Effector memory CD4-positive, alpha-beta T cell (primary cell): ENCODE results near the gene ACSL5.

ENCODE experiments used
- DNase-seq, 3 donors: peaks; one replicate each; pipeline ENCODE4 v3.0.0-alpha.2; 2020
- H3K27ac ChIP-seq: 2 replicates; pipeline ENCODE4 v1.7.0; 2013; ENCODE audit warnings: mild to moderate bottlenecking, low read length, moderate library complexity; ENCODE audit not compliant: insufficient read depth, poor library complexity, severe bottlenecking
- H3K27me3 ChIP-seq: replicated peaks from 2 replicates; pipeline ENCODE4 v1.7.0; 2013; ENCODE audit warnings: mild to moderate bottlenecking, low read length; ENCODE audit not compliant: insufficient read depth, control insufficient read depth, poor library complexity, severe bottlenecking
- H3K36me3 ChIP-seq: 2 replicates; pipeline ENCODE4 v1.7.0; 2013; ENCODE audit warnings: mild to moderate bottlenecking, low read length, moderate library complexity; ENCODE audit not compliant: control insufficient read depth, insufficient read depth
- H3K4me1 ChIP-seq: 2 replicates; pipeline ENCODE4 v1.7.0; 2013; ENCODE audit warnings: low read length, mild to moderate bottlenecking; ENCODE audit not compliant: control insufficient read depth, insufficient read depth, poor library complexity, severe bottlenecking
- H3K4me3 ChIP-seq: 2 replicates; pipeline ENCODE4 v1.7.0; 2013; ENCODE audit warnings: low read length, low read depth, mild to moderate bottlenecking; ENCODE audit not compliant: insufficient read depth, poor library complexity, severe bottlenecking
- H3K9me3 ChIP-seq: 2 replicates; pipeline ENCODE4 v1.7.0; 2013; ENCODE audit warnings: mild to moderate bottlenecking, low read length, moderate library complexity; ENCODE audit not compliant: control insufficient read depth

ACSL5 gene

DNA sequence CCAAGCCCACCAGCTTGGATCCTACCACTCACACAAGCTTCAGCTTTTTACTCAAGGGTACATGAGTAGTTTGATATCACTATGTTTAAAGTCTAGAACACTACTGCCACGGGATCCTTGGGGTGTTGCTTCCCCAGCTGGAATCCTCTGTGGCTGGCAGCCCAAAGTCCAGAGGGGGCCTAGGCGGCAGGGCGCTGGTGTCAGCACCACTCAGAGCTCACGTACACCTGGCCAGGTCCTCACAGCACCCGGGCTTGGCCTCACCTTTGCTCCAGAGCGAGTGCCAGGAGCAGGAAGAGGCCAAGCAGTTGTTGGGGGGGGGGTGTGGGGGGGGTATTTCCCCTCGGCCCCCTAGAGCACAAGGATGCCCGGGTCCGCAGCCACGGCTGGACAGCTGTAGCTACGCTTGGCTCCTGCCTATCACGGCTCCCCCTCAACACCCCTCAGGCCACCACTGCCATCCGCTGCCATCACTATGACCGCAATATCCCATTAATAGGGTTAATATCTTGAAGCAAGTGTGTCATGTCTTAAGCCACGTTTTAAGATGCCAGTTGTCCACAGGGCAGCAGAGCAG lies 55.8 kb downstream of the ACSL5 start:
- no peak overlapping the region for H3K27ac ChIP-seq
- DNase-seq, result no peak
- H3K36me3 ChIP-seq, result peaks cover 82% of the 10 kb centered on the region
- H3K9me3 ChIP-seq, result no peaks in the 10 kb centered on the region
- no peaks in the 10 kb centered on the region for H3K4me1 ChIP-seq
- no peak overlapping the region for H3K4me3 ChIP-seq
- H3K27me3 ChIP-seq, result no peaks in the 10 kb centered on the region

DNA sequence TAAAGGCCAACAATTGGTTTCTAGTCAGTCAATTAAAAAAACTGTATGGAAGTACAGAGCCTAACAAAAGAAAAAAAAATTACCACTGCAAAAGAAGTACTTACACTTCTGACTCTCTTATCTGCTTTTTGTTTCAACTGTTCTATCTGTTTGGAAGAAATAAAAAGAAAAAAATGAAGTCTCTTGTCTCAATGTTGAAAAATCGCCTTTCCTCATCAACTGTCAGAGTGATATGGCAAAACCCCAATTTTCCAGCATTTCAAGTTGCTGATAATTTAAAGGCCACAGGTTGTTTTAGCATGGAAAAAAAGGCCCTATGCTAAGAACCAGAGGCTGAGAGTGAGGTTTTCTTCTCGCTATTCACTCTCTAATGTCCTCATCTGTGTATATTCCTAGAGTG lies 59.2 kb downstream of the ACSL5 start:
- peaks cover 56% of the 10 kb centered on the region for H3K36me3 ChIP-seq

DNA sequence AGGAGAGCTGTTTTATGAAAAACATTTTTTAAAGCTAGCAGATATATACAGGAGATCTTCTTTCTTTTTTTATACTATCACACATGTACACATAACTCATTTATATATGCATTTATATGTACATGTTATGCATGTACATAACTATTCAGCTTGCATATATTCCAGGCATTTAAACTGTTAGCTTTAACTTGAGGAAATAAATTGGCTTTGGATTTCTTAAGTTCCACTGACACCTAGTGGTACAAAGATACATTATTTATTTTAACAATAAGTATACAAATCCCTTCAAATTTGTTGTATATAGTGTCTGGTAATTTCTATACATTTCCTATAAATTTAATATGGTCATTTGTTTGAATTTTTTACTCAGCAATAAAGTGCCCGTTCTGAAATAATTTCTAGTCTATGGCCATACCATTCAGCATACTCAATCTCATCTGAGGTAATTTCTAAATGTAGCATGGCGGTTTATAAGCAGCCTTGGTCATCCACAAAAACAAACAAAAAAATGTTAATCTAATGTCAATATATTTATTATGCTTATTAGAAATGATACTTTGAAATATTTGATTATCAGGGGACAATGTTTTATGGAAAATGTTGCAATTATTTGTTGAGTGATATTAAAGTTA lies 61.2 kb downstream of the ACSL5 start:
- H3K27ac ChIP-seq, result no peak overlapping the region
- no peak for DNase-seq
- no peaks in the 10 kb centered on the region for H3K9me3 ChIP-seq
- no peaks in the 10 kb centered on the region for H3K4me1 ChIP-seq
- H3K27me3 ChIP-seq, result no peaks in the 10 kb centered on the region
- peaks cover 44% of the 10 kb centered on the region for H3K36me3 ChIP-seq
- H3K4me3 ChIP-seq, result no peak overlapping the region

More for the DNA sequence above, 59.2 kb downstream of the ACSL5 start:
- Histone ChIP-seq H3K4me1 (no peaks in the 10 kb centered on the region), H3K27ac (no peak overlapping the region), H3K27me3 (no peaks in the 10 kb centered on the region), H3K4me3 (no peak overlapping the region), H3K9me3 (no peaks in the 10 kb centered on the region)
- no peak for DNase-seq

DNA sequence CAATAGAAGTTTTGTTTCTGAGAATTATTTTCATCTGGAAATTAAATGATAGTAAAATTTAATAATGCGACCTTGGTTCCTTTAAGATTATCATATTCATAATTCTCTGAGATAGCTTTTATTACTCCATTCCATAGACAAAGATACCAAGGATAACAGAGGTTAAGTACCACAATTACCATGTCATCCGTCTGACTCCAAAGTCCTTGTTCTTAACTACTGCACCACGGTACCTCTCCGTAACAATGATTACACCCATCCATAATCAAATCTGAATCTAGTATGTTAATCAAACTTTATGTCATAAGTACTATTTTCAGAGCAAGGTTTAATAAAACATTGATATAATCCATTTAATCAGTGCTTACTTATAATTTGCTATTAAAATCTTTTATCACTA lies 64.4 kb downstream of the ACSL5 start:
- DNase-seq, result no peak
- no peak overlapping the region for H3K27ac ChIP-seq
- no peaks in the 10 kb centered on the region for H3K9me3 ChIP-seq
- no peak overlapping the region for H3K4me3 ChIP-seq
- no peaks in the 10 kb centered on the region for H3K4me1 ChIP-seq
- H3K27me3 ChIP-seq, result no peaks in the 10 kb centered on the region
- H3K36me3 ChIP-seq, result peaks cover 37% of the 10 kb centered on the region

DNA sequence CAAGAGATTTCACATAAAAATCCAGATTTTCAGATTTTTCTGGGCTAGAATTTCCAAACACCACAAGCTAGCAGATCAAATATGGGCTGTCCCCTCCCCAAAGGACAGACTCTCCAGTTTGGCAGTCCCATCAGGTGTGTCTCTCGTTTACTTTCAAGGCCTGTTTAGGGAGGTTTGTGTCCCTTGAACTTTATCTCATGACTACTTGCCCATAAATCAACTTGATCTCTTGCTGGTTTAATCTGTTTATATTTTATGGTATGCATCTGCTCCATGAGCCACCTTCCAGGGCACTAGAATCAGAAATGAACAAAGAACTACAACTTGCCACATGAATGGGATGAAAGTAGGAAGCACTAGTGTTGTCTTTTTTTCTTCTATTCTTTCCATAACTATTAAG lies 67.6 kb downstream of the ACSL5 start:
- H3K27ac ChIP-seq, result no peak overlapping the region
- H3K27me3 ChIP-seq, result no peaks in the 10 kb centered on the region
- H3K36me3 ChIP-seq, result peaks cover 30% of the 10 kb centered on the region

DNA sequence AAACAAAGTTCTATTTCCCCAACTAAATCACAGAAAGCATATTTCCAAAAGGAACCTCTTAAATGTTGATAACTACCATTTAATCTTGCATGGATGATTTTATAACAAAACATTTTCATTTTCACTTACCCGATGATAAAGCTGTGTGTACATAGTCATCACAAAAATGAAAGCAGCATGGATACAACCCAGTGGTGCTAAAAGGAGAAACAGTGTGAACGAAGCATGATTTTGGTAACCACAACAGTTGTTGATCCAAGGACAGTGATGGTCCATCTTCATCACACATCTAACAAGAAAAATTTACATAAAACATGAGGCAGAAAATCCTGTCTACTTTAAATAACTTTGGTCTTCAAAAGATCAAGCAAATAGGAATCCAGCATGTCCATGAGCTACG lies 68.1 kb downstream of the ACSL5 start:
- no peaks in the 10 kb centered on the region for H3K9me3 ChIP-seq
- H3K27ac ChIP-seq, result no peak overlapping the region
- DNase-seq, result no peak
- no peak overlapping the region for H3K4me3 ChIP-seq
- H3K4me1 ChIP-seq, result peaks cover 10% of the 10 kb centered on the region
- no peaks in the 10 kb centered on the region for H3K27me3 ChIP-seq
- H3K36me3 ChIP-seq, result peaks cover 30% of the 10 kb centered on the region

More for the DNA sequence above, 67.6 kb downstream of the ACSL5 start:
- no peak overlapping the region for H3K4me3 ChIP-seq
- peaks cover 10% of the 10 kb centered on the region for H3K4me1 ChIP-seq
- no peak for DNase-seq
- H3K9me3 ChIP-seq, result no peaks in the 10 kb centered on the region

DNA sequence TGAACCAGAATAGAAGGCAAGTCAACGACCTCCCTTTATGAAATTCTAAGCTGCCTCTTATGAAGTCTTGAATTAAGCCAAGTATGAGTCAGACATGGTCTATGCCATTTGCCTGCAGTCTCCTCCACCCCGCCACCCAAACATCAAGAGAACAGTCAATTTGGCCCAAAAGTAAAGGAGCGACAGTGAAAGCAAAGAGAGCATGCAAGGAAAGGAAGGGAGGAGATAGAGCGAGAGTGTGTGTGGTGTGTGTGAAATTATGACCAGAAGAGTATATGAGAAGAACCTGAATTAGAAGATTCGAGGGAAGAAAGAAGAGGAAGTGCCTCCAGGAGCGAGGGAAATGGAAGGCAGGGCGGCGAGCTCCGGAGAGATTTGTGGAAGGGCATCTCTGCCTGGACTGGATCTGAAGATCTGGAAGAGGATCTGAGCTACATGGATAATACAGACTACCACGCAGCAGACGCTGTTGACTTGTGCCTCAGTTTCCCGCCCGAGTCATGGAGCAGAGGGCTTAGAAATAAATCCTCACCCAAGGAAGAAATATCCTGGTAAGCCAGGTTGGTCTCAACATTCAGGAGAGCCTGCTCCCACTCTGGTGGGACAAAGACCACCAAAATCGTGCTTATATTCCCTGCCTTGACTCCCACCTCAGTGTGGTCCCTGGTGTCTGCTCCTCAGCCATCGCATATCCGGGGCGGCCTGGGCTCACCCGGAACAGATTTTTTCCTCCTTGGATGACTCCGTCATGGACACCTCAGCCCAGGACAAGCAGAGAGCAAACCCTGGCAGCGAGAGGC lies 72.3 kb downstream of the ACSL5 start:
- Histone ChIP-seq H3K9me3 (no peaks in the 10 kb centered on the region), H3K27ac (peak overlapping the region; percentile 91), H3K4me3 (peak overlapping the region; percentile 100), H3K27me3 (no peaks in the 10 kb centered on the region), H3K36me3 (peaks cover 14% of the 10 kb centered on the region), H3K4me1 (peaks cover 15% of the 10 kb centered on the region)
- no peak for DNase-seq

DNA sequence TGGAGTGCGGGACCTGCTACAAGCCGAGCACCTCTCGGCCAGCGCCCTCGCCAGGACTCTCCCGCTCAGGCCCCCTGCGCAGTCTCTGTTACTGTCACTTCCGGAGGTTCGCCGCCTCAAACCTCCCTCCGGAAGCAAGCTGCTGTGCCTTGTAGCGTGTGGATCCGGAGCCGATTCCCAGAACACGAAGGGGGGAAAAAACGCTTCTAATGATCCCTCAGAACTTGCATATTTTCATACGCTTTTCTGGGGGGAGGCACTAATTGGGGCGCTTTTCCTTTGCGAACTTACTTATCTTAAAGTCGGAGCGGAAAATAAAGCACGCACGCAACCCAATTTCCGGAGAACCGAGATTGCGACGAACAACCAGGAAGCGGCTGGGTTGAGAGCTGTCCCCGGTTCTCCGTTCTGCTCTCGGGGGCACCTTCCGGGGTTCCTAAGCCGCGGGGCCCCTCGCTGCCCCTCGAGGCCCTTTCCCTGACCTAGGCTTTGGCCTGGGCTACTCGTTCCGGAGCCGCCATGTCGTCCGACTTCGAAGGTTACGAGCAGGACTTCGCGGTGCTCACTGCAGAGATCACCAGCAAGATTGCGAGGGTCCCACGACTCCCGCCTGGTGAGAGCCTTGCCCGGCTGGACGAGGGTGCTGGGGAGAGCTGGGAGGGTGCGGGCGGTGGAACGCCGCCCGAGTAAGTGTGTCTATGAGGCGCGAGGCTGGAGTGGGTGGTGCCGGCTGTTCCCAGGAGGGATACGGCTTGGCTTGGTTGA lies 73.1 kb downstream of the ACSL5 start, which contains the start of the genes VTI1A and ZDHHC6:
VTI1A (plus strand) TSS at position 361 of the 765 bp plus-strand sequence; CDS start at position 520, 159 bp downstream.
ZDHHC6 (minus strand) TSS at position 60 of the 765 bp plus-strand sequence. CDS start 1,478 bp downstream, outside the sequence.
- DNase-seq, result peak; percentile 65 to 78 (median 70)

DNA sequence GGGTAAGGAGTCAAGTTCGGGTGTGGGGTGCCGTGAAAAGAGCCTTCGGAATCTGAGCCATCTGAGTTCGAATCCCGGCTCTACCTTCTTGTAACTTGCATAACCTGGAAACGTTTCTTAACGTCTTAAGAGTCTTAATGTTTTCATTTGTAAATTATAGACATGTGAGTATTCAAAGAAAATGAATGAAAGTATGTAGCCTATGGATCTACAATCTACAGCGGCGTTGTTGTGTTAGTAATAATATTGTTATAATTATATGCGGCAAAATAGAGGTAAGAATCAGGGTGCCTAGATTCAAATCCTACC lies 73.7 kb downstream of the ACSL5 start:
- H3K4me3 ChIP-seq, result peak overlapping the region; percentile 100
- no peaks in the 10 kb centered on the region for H3K27me3 ChIP-seq
- H3K4me1 ChIP-seq, result peaks cover 15% of the 10 kb centered on the region
- no peak for DNase-seq
- H3K36me3 ChIP-seq, result peaks cover 2% of the 10 kb centered on the region
- H3K27ac ChIP-seq, result peak overlapping the region; percentile 91
- no peaks in the 10 kb centered on the region for H3K9me3 ChIP-seq

More for the DNA sequence above, 73.1 kb downstream of the ACSL5 start, which contains the start of the genes VTI1A and ZDHHC6:
- Histone ChIP-seq H3K27me3 (no peaks in the 10 kb centered on the region), H3K36me3 (peaks cover 7% of the 10 kb centered on the region), H3K9me3 (no peaks in the 10 kb centered on the region), H3K4me1 (peaks cover 15% of the 10 kb centered on the region), H3K4me3 (peak within 1 kb of the TSS; percentile 100), H3K27ac (peak within 1 kb of the TSS; percentile 91)
